ENCODE data around the gene ACTL10.
A peak's percentile ranks its signal among the peaks of the same experiment; 100 is the strongest.

ACTL10 gene

GRCh38 chr20:33687370-33687915, 20.7 kb downstream of the ACTL10 start:
- no peak for TF ChIP-seq CTCF (conservative IDR thresholded peaks at IDR 0.05; ENCODE audit: low read depth)
- peak overlapping the region; percentile 90 for H3K27ac ChIP-seq
- DNase-seq (ENCODE audit: low spot score) = no peak
- ChIA-PET POLR2A (ENCODE audit: low non-redundant PET) (no interaction called here), CTCF (interaction anchor here (0.7 kb wide), 1 partner anchor 133 kb away, joined by 3 read pairs; no protein-coding TSS in a partner anchor)

GRCh38 chr20:33687993-33688937, 21.5 kb downstream of the ACTL10 start:
- ChIA-PET CTCF (interaction anchor here (0.7 to 1.3 kb wide), 2 partner anchors 21 to 134 kb away, joined by 3 to 4 read pairs; no protein-coding TSS in a partner anchor), POLR2A (ENCODE audit: low non-redundant PET) (no interaction called here)
- no peak overlapping the region for H3K27ac ChIP-seq
- TF ChIP-seq CTCF (conservative IDR thresholded peaks at IDR 0.05; ENCODE audit: low read depth) = no peak
- no peak for DNase-seq (ENCODE audit: low spot score)

- no peak for DNase-seq (ENCODE audit: low spot score)
- CTCF ChIA-PET = interaction anchor here (1.3 kb wide), 1 partner anchor 21 kb away, joined by 4 read pairs; no protein-coding TSS in a partner anchor
- no peak for TF ChIP-seq CTCF (conservative IDR thresholded peaks at IDR 0.05; ENCODE audit: low read depth)
- POLR2A ChIA-PET (ENCODE audit: low non-redundant PET) = no interaction called here
- no peak overlapping the region for H3K27ac ChIP-seq
Measured at GRCh38 chr20:33688938-33689424, 22.2 kb downstream of the ACTL10 start.

- TF ChIP-seq CTCF (conservative IDR thresholded peaks at IDR 0.05; ENCODE audit: low read depth) = no peak
- H3K27ac ChIP-seq = no peak overlapping the region
- no peak for DNase-seq (ENCODE audit: low spot score)
- POLR2A ChIA-PET (ENCODE audit: low non-redundant PET) = no interaction called here
- CTCF ChIA-PET = interaction anchor here (1.3 kb wide), 1 partner anchor 22 kb away, joined by 4 read pairs; no protein-coding TSS in a partner anchor
Measured at GRCh38 chr20:33689493-33689892, 22.8 kb downstream of the ACTL10 start.

GRCh38 chr20:33689973-33690372, 23.2 kb downstream of the ACTL10 start:
- ChIA-PET POLR2A (ENCODE audit: low non-redundant PET) (no interaction called here), CTCF (interaction anchor here (1.0 kb wide), 1 partner anchor 15 kb away, joined by 6 read pairs; no protein-coding TSS in a partner anchor)
- TF ChIP-seq CTCF (conservative IDR thresholded peaks at IDR 0.05; ENCODE audit: low read depth) = no peak
- H3K27ac ChIP-seq = no peak overlapping the region
- no peak for DNase-seq (ENCODE audit: low spot score)

GRCh38 chr20:33693289-33693688, 26.5 kb downstream of the ACTL10 start:
- POLR2A ChIA-PET (ENCODE audit: low non-redundant PET) = no interaction called here
- no peak for DNase-seq (ENCODE audit: low spot score)

More at GRCh38 chr20:33693289-33693688, 26.5 kb downstream of the ACTL10 start:
- CTCF ChIA-PET = interaction anchor here (1.0 kb wide), 1 partner anchor 8 kb away, joined by 3 read pairs; no protein-coding TSS in a partner anchor
- no peak for TF ChIP-seq CTCF (conservative IDR thresholded peaks at IDR 0.05; ENCODE audit: low read depth)
- H3K27ac ChIP-seq = no peak overlapping the region
